ENCODE data around the gene NRGN.

DNA sequence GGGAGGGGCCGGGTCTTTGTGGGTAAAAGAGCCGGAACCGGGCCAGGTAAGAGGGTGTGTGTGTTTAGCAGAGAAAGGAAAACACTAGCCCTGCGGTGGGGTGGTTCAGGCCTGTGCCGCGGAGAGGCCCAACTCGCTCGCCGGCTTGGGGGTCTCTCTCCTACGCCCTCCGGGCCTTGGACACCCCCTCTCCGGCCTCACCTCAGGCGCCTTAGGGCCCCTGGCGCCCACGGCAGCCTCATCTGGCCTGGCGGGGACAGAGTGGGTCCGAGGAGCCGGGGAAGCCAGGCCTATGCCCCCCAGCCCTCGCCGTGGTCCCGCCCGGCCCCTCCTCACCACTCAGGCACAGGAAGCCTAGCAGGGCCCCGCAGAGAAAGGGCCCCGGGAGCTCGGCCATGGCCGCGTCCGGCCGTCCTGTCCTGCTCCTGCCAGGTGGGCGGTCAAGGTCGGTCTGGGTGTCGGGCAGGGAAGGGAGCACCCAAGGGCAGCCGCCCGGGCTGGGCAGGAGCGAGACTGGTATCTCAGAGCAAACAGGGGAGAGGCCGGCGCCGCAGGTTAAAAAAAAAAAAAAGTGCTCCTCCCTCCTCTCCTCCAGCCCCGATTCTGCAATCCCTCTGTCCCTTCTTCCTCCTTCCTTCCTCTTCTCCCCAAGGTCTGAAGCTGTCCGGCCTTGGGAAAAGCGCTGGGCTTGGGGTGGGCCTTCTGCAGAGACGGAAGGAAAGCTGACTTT is 12.2 kb downstream of the NRGN start, which contains the start of gene VSIG2:
- TF ChIP-seq, protein P1, sequence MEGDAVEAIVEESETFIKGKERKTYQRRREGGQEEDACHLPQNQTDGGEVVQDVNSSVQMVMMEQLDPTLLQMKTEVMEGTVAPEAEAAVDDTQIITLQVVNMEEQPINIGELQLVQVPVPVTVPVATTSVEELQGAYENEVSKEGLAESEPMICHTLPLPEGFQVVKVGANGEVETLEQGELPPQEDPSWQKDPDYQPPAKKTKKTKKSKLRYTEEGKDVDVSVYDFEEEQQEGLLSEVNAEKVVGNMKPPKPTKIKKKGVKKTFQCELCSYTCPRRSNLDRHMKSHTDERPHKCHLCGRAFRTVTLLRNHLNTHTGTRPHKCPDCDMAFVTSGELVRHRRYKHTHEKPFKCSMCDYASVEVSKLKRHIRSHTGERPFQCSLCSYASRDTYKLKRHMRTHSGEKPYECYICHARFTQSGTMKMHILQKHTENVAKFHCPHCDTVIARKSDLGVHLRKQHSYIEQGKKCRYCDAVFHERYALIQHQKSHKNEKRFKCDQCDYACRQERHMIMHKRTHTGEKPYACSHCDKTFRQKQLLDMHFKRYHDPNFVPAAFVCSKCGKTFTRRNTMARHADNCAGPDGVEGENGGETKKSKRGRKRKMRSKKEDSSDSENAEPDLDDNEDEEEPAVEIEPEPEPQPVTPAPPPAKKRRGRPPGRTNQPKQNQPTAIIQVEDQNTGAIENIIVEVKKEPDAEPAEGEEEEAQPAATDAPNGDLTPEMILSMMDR (IDR thresholded peaks at IDR 0.05), result no peak
- no peak for TF ChIP-seq POLR2A (IDR thresholded peaks at IDR 0.05)
